Subcutaneous preadipocyte (primary cell): ENCODE data around the gene MAL. TPM values are rescaled to one million over a fixed set of nuclear protein-coding genes. Genes with fewer than 3 reads are reported as not detected.

ENCODE experiments used
- small RNA-seq: library from RNA; depleted of rRNA; stranded (forward); fragments of <200 nt; gene quantifications from one replicate; pipeline ENCODE3, GENCODE V24; 2012
- total RNA-seq: library from RNA; depleted of rRNA; stranded (reverse); fragments of >200 nt; gene quantifications from 2 replicates; pipeline ENCODE4 v1.2.3, GENCODE V29; 2012

Gene MAL
- total RNA-seq = not detected in 2 replicates

DNA sequence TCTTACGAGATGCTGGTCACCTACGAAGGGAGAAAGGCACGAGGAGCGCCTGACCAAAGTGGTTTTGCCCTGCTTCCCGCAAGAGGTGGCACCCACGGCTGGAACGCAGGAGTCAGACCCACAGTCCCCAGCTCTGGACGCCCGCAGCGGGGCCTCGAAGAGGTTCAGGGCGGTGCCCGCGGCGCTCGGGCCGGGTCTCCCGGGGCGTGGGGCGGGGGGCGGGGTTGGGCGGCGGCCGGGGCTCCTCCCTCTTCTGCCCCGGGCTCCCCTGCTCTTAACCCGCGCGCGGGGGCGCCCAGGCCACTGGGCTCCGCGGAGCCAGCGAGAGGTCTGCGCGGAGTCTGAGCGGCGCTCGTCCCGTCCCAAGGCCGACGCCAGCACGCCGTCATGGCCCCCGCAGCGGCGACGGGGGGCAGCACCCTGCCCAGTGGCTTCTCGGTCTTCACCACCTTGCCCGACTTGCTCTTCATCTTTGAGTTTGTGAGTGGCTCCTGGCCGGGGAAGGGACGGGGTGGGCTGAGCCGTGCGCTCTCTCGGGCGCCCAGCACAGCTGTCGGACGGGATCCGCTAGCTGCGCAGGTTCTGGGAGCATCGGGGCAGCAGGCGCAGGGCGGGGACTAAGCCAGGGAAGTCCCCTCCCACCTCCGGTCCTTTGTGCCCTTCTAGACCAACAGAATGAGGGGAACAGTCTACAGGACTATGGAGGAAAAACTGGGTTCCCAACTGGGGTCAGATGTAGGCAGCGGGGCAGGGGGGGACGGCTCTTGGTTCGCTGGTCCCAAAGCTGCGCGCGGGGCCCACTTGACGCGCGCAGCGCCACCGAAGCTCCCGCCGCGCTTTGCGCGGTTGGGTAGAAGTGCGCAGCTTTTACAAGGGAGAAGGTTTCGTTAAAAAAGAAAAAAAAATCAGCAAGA lies at the start of gene MAL:
TSS of gene MAL (plus strand) at position 303 of the 914 bp plus-strand sequence. CDS start at position 388, 85 bp downstream.

Small RNA genes within 50 kb of the gene (small RNA-seq; reads per million reads assigned to genes)
- not detected for gene RN7SL575P

Other genes starting within 250 kb of the MAL start
- not detected in 2 replicates for gene TEKT4, start 154.3 kb upstream of the MAL start, total RNA-seq
- gene MRPS5, start 96.1 kb downstream of the MAL start, total RNA-seq = 36.4 and 40.1 TPM in 2 replicates
- gene ZNF514, start 134.1 kb downstream of the MAL start, total RNA-seq = 13.2 and 16.0 TPM in 2 replicates
- gene ZNF2, start 140.1 kb downstream of the MAL start, total RNA-seq = 7.0 and 7.2 TPM in 2 replicates
- 4.4 and 5.3 TPM in 2 replicates for gene ZNF892, start 181.8 kb downstream of the MAL start, total RNA-seq
- 0.20 and 0.37 TPM in 2 replicates for gene PROM2, start 248.7 kb downstream of the MAL start, total RNA-seq